ENCODE measurements around the gene RGP1.
A peak's percentile ranks its signal among the peaks of the same experiment; 100 is the strongest.

The RGP1 gene

DNA sequence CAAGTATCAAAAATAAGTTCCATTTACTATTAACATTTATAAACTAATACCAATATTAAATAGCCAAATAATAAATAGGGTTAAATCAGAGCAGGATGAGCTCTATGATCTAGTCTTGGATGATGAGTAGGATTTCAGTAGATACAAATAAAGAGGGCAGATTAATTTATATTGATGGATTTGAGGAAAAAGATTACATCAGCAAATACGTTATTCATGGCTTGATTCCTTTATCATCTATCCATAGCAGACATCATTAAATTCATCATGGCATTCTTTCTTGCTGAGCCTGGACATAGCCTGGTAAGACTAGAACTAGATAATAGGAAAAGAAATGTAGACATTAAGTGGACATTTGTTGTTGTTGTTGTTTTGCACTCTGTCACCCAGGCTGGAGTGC lies 18.4 kb downstream of the RGP1 start:
- Histone ChIP-seq H3K4me1 (ENCODE audit: control insufficient read depth in 1 of 2, insufficient read depth in 2 of 2, low read length in 2 of 2) (peaks cover 24 to 37% of the 10 kb centered on the region in 2 donors), H3K4me3 (ENCODE audit: low read depth in 1 of 2, low read length in 2 of 2) (no peak overlapping the region), H3K27ac (ENCODE audit: low read depth, low read length) (no peak overlapping the region), H3K9me3 (ENCODE audit: control insufficient read depth in 1 of 2, low read length in 2 of 2) (no peaks in the 10 kb centered on the region), H3K36me3 (ENCODE audit: control insufficient read depth in 1 of 2, insufficient read depth in 2 of 2, low read length in 2 of 2) (no peaks in the 10 kb centered on the region), H3K9ac (ENCODE audit: low read depth in 1 of 2, low read length in 2 of 2) (no peak overlapping the region), H3K27me3 (ENCODE audit: control insufficient read depth in 1 of 2, insufficient read depth in 2 of 2, low read length in 2 of 2) (no peaks in the 10 kb centered on the region)

DNA sequence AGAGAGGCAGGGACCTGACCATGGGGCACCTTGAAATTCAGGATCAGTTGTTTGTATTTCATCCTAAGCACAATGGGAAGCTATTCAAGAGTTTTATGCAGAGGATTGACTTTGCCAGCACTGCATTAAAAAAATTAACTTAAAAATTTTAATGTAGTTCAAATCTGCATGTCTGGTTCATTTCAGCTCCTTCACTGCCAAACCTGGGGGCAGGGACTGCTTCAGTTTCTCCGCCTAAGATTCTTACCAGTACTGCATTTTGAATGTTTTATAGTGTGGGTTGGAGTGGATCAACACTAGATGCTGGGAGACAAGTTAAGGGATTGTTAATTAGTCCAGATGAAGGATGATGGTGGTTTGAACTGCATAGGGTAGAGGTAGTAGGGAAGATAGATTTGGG lies 20.7 kb downstream of the RGP1 start:
- Histone ChIP-seq H3K27me3 (ENCODE audit: control insufficient read depth in 1 of 2, insufficient read depth in 2 of 2, low read length in 2 of 2) (no peaks in the 10 kb centered on the region), H3K36me3 (ENCODE audit: control insufficient read depth in 1 of 2, insufficient read depth in 2 of 2, low read length in 2 of 2) (no peaks in the 10 kb centered on the region), H3K9ac (ENCODE audit: low read depth in 1 of 2, low read length in 2 of 2) (no peak overlapping the region), H3K27ac (ENCODE audit: low read depth, low read length) (no peak overlapping the region), H3K4me3 (ENCODE audit: low read depth in 1 of 2, low read length in 2 of 2) (no peak overlapping the region), H3K4me1 (ENCODE audit: control insufficient read depth in 1 of 2, insufficient read depth in 2 of 2, low read length in 2 of 2) (peaks cover 24 to 28% of the 10 kb centered on the region in 2 donors), H3K9me3 (ENCODE audit: control insufficient read depth in 1 of 2, low read length in 2 of 2) (no peaks in the 10 kb centered on the region)

- H3K27me3 ChIP-seq (ENCODE audit: control insufficient read depth in 1 of 2, insufficient read depth in 2 of 2, low read length in 2 of 2): no peaks in the 10 kb centered on the region
- peaks cover 24 to 31% of the 10 kb centered on the region in 2 donors for H3K4me1 ChIP-seq (ENCODE audit: control insufficient read depth in 1 of 2, insufficient read depth in 2 of 2, low read length in 2 of 2)
- H3K9me3 ChIP-seq (ENCODE audit: control insufficient read depth in 1 of 2, low read length in 2 of 2): no peaks in the 10 kb centered on the region
- no peaks in the 10 kb centered on the region for H3K36me3 ChIP-seq (ENCODE audit: control insufficient read depth in 1 of 2, insufficient read depth in 2 of 2, low read length in 2 of 2)
- H3K9ac ChIP-seq (ENCODE audit: low read depth in 1 of 2, low read length in 2 of 2): no peak overlapping the region
- H3K27ac ChIP-seq (ENCODE audit: low read depth, low read length): no peak overlapping the region
- H3K4me3 ChIP-seq (ENCODE audit: low read depth in 1 of 2, low read length in 2 of 2): peak overlapping the region in 1 of 2 donors; percentile 7
Observed at GRCh38 chr9:35771075-35771433, 22.0 kb downstream of the RGP1 start.

GRCh38 chr9:35771534-35771933 lies 22.4 kb downstream of the RGP1 start:
- H3K27ac ChIP-seq (ENCODE audit: low read depth, low read length): no peak overlapping the region
- peak overlapping the region in 1 of 2 donors; percentile 9 for H3K4me3 ChIP-seq (ENCODE audit: low read depth in 1 of 2, low read length in 2 of 2)
- H3K9ac ChIP-seq (ENCODE audit: low read depth in 1 of 2, low read length in 2 of 2): no peak overlapping the region
- H3K36me3 ChIP-seq (ENCODE audit: control insufficient read depth in 1 of 2, insufficient read depth in 2 of 2, low read length in 2 of 2): no peaks in the 10 kb centered on the region
- peaks cover 24 to 31% of the 10 kb centered on the region in 2 donors for H3K4me1 ChIP-seq (ENCODE audit: control insufficient read depth in 1 of 2, insufficient read depth in 2 of 2, low read length in 2 of 2)
- no peaks in the 10 kb centered on the region for H3K9me3 ChIP-seq (ENCODE audit: control insufficient read depth in 1 of 2, low read length in 2 of 2)
- no peaks in the 10 kb centered on the region for H3K27me3 ChIP-seq (ENCODE audit: control insufficient read depth in 1 of 2, insufficient read depth in 2 of 2, low read length in 2 of 2)

DNA sequence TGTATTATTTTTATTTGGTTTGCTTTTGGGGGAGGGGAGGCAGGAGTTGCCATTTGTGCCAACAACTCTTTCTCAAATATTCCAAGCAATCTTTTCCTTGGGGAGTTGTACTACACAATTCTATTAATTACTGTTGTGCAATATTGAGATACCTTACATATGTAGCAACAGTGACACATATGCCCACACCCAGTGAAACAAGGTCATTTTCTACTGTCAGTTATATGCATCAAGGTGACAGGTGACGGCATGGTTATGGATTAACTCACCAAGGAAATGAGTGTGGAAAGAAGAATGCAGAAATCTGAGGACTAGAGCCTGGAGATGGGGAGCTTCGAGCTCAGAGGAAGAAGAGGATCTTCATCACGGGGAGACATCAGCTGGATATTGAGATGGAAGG lies 22.9 kb downstream of the RGP1 start:
- Histone ChIP-seq H3K9ac (ENCODE audit: low read depth in 1 of 2, low read length in 2 of 2) (no peak overlapping the region), H3K4me1 (ENCODE audit: control insufficient read depth in 1 of 2, insufficient read depth in 2 of 2, low read length in 2 of 2) (peaks cover 24 to 31% of the 10 kb centered on the region in 2 donors), H3K27ac (ENCODE audit: low read depth, low read length) (no peak overlapping the region), H3K4me3 (ENCODE audit: low read depth in 1 of 2, low read length in 2 of 2) (peak overlapping the region in 1 of 2 donors; percentile 9), H3K36me3 (ENCODE audit: control insufficient read depth in 1 of 2, insufficient read depth in 2 of 2, low read length in 2 of 2) (no peaks in the 10 kb centered on the region), H3K27me3 (ENCODE audit: control insufficient read depth in 1 of 2, insufficient read depth in 2 of 2, low read length in 2 of 2) (no peaks in the 10 kb centered on the region), H3K9me3 (ENCODE audit: control insufficient read depth in 1 of 2, low read length in 2 of 2) (no peaks in the 10 kb centered on the region)

DNA sequence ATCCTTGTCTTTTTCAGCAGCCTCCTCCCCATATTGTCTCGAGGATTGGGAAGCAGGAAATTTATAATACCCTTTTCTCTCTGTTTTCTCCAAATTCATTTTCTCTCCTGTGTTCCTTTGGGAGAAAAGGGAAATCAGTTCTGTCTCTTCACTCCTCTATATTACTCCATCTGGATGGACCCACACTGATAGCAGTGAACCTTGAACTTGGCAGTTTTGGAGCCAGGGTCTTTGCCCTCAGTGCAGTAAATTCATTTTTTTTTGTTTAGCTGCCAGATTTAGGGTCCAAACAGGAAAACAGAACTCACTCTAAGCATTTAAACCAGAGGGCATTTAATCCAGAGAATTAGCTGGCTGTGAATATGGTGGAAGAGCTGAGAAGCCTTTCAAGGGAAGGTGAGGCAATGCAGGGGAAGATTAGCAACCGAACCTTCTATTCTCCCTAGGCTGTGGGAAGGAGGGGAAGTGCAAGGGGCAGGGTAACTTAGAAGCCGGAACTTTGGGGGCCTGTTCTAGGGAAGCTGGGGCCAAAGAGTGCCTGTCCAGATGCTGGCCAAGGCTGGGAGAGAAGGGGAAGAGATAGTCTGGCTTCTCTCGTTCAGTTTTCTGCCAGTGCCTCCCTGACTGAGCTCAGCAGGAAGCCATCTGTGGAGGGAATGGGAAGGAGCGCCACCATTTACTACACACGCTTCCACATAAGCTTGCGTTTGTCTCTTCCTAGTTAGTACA lies 26.0 kb downstream of the RGP1 start:
- no peak overlapping the region for H3K9ac ChIP-seq (ENCODE audit: low read depth in 1 of 2, low read length in 2 of 2)
- no peaks in the 10 kb centered on the region for H3K36me3 ChIP-seq (ENCODE audit: control insufficient read depth in 1 of 2, insufficient read depth in 2 of 2, low read length in 2 of 2)
- H3K4me3 ChIP-seq (ENCODE audit: low read depth in 1 of 2, low read length in 2 of 2): no peak overlapping the region
- peaks cover 21 to 27% of the 10 kb centered on the region in 2 donors for H3K4me1 ChIP-seq (ENCODE audit: control insufficient read depth in 1 of 2, insufficient read depth in 2 of 2, low read length in 2 of 2)
- H3K9me3 ChIP-seq (ENCODE audit: control insufficient read depth in 1 of 2, low read length in 2 of 2): no peaks in the 10 kb centered on the region
- H3K27me3 ChIP-seq (ENCODE audit: control insufficient read depth in 1 of 2, insufficient read depth in 2 of 2, low read length in 2 of 2): no peaks in the 10 kb centered on the region
- no peak overlapping the region for H3K27ac ChIP-seq (ENCODE audit: low read depth, low read length)

DNA sequence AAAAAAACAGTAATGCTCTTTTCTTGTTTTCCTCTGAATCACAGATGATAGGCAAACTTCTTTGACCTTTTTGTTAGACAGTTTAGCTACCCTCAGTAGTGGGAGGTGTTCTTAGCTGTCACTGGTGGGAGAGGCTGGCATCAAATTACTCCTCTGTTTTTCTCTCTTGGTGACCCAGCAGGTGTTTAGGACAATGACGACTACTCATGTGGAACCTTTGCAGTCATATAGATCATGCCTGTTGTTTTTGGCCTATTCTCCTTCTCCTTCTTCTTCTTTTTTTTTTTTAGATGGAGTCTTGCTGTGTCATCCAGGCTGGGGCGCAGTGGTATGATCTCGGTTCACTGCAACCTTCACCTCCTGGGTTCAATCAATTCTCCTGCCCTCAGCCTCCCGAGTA lies 26.9 kb downstream of the RGP1 start:
- H3K4me3 ChIP-seq (ENCODE audit: low read depth in 1 of 2, low read length in 2 of 2): no peak overlapping the region
- no peaks in the 10 kb centered on the region for H3K9me3 ChIP-seq (ENCODE audit: control insufficient read depth in 1 of 2, low read length in 2 of 2)
- H3K36me3 ChIP-seq (ENCODE audit: control insufficient read depth in 1 of 2, insufficient read depth in 2 of 2, low read length in 2 of 2): no peaks in the 10 kb centered on the region
- H3K27ac ChIP-seq (ENCODE audit: low read depth, low read length): no peak overlapping the region
- no peak overlapping the region for H3K9ac ChIP-seq (ENCODE audit: low read depth in 1 of 2, low read length in 2 of 2)
- no peaks in the 10 kb centered on the region for H3K27me3 ChIP-seq (ENCODE audit: control insufficient read depth in 1 of 2, insufficient read depth in 2 of 2, low read length in 2 of 2)
- peaks cover 12 to 17% of the 10 kb centered on the region in 2 donors for H3K4me1 ChIP-seq (ENCODE audit: control insufficient read depth in 1 of 2, insufficient read depth in 2 of 2, low read length in 2 of 2)

- Histone ChIP-seq H3K27ac (ENCODE audit: low read depth, low read length) (no peak overlapping the region), H3K4me1 (ENCODE audit: control insufficient read depth in 1 of 2, insufficient read depth in 2 of 2, low read length in 2 of 2) (peaks cover 0 to 4% of the 10 kb centered on the region in 2 donors), H3K27me3 (ENCODE audit: control insufficient read depth in 1 of 2, insufficient read depth in 2 of 2, low read length in 2 of 2) (no peaks in the 10 kb centered on the region), H3K4me3 (ENCODE audit: low read depth in 1 of 2, low read length in 2 of 2) (no peak overlapping the region), H3K9ac (ENCODE audit: low read depth in 1 of 2, low read length in 2 of 2) (no peak overlapping the region), H3K9me3 (ENCODE audit: control insufficient read depth in 1 of 2, low read length in 2 of 2) (no peaks in the 10 kb centered on the region), H3K36me3 (ENCODE audit: control insufficient read depth in 1 of 2, insufficient read depth in 2 of 2, low read length in 2 of 2) (peaks cover 0 to 4% of the 10 kb centered on the region in 2 donors)
Observed at GRCh38 chr9:35778496-35778895, 29.4 kb downstream of the RGP1 start.

GRCh38 chr9:35781066-35781465 lies 32.0 kb downstream of the RGP1 start:
- Histone ChIP-seq H3K4me1 (ENCODE audit: control insufficient read depth in 1 of 2, insufficient read depth in 2 of 2, low read length in 2 of 2) (no peaks in the 10 kb centered on the region), H3K4me3 (ENCODE audit: low read depth in 1 of 2, low read length in 2 of 2) (no peak overlapping the region), H3K9me3 (ENCODE audit: control insufficient read depth in 1 of 2, low read length in 2 of 2) (no peaks in the 10 kb centered on the region), H3K9ac (ENCODE audit: low read depth in 1 of 2, low read length in 2 of 2) (no peak overlapping the region), H3K27me3 (ENCODE audit: control insufficient read depth in 1 of 2, insufficient read depth in 2 of 2, low read length in 2 of 2) (no peaks in the 10 kb centered on the region), H3K27ac (ENCODE audit: low read depth, low read length) (no peak overlapping the region), H3K36me3 (ENCODE audit: control insufficient read depth in 1 of 2, insufficient read depth in 2 of 2, low read length in 2 of 2) (peaks cover 0 to 5% of the 10 kb centered on the region in 2 donors)

- Histone ChIP-seq H3K27me3 (ENCODE audit: control insufficient read depth in 1 of 2, insufficient read depth in 2 of 2, low read length in 2 of 2) (no peaks in the 10 kb centered on the region), H3K9me3 (ENCODE audit: control insufficient read depth in 1 of 2, low read length in 2 of 2) (no peaks in the 10 kb centered on the region), H3K36me3 (ENCODE audit: control insufficient read depth in 1 of 2, insufficient read depth in 2 of 2, low read length in 2 of 2) (peaks cover 0 to 5% of the 10 kb centered on the region in 2 donors), H3K4me3 (ENCODE audit: low read depth in 1 of 2, low read length in 2 of 2) (no peak overlapping the region), H3K27ac (ENCODE audit: low read depth, low read length) (no peak overlapping the region), H3K9ac (ENCODE audit: low read depth in 1 of 2, low read length in 2 of 2) (no peak overlapping the region), H3K4me1 (ENCODE audit: control insufficient read depth in 1 of 2, insufficient read depth in 2 of 2, low read length in 2 of 2) (no peaks in the 10 kb centered on the region)
Observed at GRCh38 chr9:35783418-35783817, 34.3 kb downstream of the RGP1 start.

Measured in duodenal mucosa (tissue), 2 donors.